Measurements from ENCODE around the gene SPTBN1.
A peak's percentile ranks its signal among the peaks of the same experiment; 100 is the strongest.
"Not testable (repeated sequence)": the region's sequence is repeated elsewhere in the genome, so short reads cannot be mapped to it uniquely, and the experiment has no call there.

Gene SPTBN1

GRCh38 chr2:54504866-54505265 is 48.7 kb downstream of the SPTBN1 start:
- DNase-seq, result no peak

DNA sequence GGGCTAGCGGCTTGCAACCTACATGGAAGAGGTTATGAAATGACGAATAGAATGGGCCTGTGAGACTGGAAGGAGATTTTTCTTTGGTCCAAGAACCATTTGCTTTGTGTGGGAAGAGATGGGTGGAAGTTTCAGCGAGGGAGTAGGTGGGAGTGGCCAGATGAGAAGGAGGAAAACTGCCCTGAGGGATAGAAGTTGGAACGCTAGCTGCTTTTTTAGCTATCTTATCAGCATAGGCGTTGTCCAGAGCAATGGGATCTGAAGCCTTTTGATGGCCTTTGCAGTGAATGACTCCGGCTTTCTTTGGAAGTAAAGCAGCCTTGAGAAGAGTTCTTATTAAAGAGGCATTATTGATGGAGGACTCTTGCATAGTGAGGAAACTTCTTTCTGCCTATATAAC is 52.4 kb downstream of the SPTBN1 start:
- DNase-seq, result no peak

DNA sequence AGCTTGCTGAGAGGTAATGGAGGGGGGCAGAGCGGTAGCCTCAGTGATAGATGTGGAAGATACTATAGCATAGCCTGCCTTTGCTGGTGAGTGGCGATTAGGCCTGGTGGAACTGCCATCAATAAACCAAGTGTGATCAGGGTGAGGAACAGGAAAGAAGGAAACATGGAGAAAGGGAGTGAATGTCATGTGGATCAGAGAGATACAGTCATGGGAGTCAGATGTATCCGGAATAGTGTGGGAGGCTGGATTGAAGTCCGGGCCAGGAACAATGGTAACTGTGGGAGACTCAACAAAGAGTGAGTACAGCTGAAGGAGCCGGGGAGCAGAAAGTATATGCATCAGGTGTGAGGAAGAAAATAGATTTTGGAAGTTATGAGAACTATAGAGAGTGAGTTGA is 52.9 kb downstream of the SPTBN1 start:
- DNase-seq, result not testable (repeated sequence)

DNA sequence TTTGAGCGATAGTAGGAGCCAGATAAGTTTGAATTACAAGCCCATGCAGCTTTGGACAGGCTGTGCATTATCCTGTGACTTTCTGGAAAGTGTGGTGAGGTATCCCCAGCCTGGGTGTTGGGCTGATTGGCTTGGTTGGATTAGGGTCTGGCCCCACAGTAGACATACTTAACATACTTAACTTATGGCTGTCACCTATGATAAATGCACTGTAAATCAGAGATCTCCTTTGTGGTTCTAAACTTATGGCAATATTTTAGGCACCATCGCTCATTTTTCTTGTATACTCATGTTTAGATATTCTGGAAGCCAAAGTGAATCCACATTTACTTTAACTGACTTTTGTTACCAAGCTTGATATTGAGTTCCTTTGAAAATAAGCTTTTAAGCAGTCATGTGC is 54.8 kb downstream of the SPTBN1 start:
- no peak for DNase-seq

- DNase-seq, result no peak
Measured at GRCh38 chr2:54512183-54512582, 56.1 kb downstream of the SPTBN1 start.

GRCh38 chr2:54512663-54513362 is 56.7 kb downstream of the SPTBN1 start:
- DNase-seq, result no peak

- no peak for DNase-seq
Measured at GRCh38 chr2:54513363-54513715, 57.2 kb downstream of the SPTBN1 start.

DNA sequence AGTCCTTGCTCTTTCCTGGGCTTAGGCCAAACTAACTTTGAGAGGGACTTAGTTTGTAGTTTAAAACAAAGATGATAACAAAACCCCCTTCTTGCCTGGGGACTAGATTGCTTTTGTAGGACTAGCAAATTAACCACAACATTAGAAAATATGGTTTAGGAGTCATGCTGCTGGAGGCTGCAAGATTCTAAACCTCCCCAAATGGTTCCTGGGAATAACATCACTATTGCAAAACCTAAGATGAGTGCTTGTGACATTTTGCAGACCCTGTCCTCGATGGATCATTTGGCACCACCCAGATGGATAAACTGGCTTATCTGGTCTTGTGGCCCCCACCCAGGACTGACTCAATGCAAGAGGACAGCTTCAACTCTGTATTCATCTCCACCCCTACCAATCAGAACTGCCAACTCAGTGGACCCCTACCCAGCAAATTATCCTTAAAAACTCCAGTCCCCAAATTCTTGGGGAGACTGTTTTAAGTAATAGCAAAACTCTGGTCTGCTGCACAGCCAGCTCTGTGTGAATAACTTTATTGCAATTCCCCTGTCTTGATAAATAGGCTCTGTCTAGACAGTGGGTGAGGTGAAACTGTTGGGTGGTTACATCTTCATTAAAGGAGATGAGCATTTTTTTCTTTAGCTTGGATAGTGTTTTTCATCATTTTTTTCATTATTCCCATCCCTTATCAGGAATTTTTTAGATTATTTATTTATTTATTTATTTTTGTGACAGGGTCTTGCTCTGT is 58.9 kb downstream of the SPTBN1 start:
- no peak for DNase-seq

DNA sequence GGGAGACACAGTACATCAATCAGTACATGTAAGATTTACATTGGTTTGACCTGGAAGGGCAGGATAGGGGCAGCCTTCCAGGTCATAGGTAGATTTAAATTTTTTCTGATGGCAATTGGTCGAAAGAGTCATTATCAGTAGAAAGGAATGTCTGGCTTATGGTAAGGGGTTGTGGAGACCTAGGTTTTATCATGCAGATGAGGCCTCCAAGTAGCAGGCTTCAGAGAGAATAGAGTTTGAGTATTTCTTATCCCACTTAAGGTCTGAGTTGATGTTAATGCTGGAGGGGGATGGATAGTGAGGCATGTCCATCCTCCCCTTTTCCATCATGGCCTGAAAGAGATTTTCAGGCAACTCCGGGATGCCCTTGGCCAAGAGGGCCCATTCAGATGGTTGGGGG is 60.7 kb downstream of the SPTBN1 start:
- no peak for DNase-seq

DNA sequence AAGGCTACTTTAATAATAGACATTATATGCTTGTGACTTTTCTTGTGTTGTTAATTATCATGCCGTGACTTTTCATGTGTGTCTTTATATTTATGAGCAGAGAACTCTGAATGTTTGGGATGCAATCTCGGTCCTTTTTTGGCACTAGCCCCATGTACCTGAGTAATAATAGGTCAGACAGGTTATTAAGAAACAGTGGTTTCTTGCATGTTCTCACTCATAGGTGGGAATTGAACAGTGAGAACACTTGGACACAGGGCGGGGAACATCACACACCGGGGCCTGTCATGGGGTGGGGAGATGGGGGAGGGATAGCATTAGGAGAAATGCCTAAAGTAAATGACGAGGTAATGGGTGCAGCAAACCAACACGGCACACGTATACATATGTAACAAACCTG is 61.9 kb downstream of the SPTBN1 start:
- DNase-seq, result not testable (repeated sequence)

GRCh38 chr2:54518430-54518829 is 62.3 kb downstream of the SPTBN1 start:
- DNase-seq, result no peak

GRCh38 chr2:54519841-54520459 is 63.8 kb downstream of the SPTBN1 start:
- no peak for DNase-seq

DNA sequence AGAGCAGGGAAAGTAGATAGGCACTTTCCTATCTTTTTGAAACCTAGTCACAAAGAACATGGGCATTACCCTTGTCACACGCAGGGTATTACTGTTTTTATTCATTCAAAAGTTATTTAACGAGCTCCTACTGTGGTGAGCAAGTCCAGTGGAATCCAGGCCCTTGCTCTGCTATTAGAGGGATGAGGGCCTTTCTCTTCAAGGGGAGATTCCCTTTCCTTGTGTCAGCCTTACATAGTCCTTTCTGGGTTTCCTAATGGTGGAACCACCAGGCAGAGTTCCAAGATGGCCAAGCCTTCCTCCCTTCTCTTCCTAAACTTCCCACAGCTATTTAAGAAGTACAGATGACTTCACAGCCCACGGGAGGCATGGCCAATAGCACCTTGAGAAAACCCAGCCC is 64.6 kb downstream of the SPTBN1 start:
- DNase-seq, result peak; percentile 43

GRCh38 chr2:54522624-54523281 is 66.6 kb downstream of the SPTBN1 start:
- no peak for DNase-seq

DNA sequence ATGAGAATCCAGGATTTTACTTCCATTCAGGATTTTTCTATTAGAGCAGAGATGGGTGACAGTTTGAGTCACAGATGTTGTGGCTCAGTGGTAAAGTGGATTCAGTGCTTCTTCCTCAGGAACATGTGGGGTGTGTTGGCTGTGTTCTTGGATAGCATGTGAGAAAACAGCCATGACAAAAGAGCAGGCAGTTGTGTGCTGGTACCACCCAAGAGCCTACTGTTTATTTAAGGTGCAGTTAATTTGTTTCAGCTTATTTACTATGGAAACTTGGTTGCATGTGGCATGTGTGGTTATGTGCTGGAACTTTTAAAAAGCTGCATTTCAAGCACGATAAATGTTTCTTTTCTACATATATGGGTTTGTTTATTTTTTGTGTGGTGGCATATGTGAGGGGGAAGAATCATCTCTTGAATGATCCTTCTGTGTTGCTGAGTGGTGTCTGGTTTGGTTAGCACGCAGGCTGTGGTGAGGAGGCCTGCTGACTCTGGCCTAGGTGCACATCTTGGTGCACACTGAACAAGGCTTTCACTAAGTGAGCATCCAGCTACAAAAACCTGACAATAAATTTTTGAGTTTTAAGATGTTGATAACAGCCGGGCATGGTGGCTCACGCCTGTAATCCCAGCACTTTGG is 67.3 kb downstream of the SPTBN1 start:
- DNase-seq, result no peak

DNA sequence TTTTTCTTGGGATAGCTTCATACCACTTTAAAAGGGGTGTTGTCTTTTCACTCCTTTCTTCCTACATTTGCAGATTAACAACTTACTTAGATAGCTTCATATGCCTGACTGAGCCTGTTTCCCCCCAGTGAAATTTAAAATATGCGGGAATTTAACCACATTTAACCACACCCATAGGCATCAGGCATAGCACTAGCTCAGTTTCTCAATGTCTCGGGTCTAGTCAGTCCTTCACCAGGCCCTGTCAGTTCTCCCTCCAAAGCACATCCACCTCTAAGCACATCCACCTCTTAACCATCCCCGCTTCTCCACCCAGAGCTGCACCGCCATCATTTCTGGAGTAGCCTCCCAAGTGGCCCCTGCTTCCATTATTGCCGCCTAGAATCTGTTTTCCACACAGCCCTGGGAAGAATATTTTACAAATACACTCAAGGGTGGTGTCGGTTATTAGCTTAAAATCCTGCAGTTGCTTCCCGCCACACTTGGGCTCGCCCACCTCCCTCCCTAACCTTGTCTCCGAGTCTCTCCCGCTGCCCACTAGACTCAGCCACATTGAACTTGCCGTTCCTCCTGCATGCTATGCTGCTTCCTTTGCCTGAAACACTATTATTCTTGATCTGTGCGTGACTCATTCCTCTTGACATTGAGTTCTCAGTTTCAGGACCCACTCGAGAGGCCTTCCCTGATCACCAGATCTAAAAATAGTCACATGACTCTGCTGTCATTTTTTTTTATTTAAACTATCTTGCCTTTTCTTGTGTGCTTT is 68.3 kb downstream of the SPTBN1 start:
- peak; percentile 11 for DNase-seq

DNA sequence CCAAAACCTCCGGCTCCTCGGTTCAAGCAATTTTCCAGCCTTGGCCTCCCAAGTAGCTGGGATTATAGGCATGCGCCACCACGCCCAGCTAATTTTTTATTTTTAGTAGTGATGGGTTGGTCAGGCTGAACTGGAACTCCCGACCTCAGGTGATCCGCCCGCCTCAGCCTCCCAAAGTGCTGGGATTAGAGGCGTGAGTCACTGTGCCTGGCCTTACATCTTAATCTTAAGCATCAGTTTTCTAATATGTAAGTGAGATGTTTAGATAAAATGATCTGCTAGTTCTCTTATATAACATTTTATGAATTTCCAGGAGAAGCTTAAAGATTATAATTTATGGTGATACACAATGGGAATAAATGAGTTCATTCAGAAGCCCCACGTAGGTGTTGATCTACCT is 69.2 kb downstream of the SPTBN1 start:
- DNase-seq, result no peak

DNA sequence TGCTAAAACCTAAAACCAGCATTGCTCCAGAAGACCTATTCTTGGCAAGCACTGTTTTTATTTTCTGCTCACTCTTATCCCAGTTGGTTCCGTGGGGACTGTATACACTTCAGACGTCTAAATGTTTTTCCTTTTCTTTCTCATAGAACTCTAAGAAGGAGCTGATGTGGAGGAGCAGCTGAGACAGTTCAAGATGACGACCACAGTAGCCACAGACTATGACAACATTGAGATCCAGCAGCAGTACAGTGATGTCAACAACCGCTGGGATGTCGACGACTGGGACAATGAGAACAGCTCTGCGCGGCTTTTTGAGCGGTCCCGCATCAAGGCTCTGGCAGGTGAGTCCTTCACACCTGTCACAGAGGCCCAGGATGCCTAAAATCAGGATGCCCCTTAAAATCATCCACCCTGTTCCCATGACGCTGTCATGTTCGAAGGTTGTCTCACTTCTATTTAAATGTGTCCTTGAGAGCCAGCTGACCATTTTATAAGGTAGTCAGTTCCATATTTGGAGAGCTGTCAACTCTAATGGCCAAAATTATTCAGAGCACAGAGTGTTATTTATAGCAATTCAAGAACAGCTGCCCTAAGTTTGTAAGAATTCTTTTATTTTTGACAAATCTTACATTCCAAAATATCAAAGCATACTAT is 70.2 kb downstream of the SPTBN1 start:
- DNase-seq, result no peak

- no peak for DNase-seq
Measured at GRCh38 chr2:54528311-54528955, 72.3 kb downstream of the SPTBN1 start.

DNA sequence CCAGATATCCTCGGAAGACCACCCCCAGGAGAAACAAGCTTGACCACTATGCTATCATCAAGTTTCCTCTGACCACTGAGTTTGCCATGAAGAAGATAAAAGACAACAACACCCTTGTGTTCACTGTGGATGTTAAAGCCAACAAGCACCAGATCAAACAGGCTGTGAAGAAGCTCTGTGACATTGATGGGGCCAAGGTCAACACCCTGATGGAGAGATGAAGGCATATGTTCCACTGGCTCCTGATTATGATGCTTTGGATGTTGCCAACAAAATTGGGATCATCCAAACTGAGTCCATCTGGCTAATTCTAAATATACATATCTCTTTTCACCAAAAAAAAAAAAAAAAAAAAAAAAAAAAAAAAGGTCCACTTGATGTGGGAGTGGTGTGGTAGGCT is 73.4 kb downstream of the SPTBN1 start:
- DNase-seq, result not testable (repeated sequence)

DNA sequence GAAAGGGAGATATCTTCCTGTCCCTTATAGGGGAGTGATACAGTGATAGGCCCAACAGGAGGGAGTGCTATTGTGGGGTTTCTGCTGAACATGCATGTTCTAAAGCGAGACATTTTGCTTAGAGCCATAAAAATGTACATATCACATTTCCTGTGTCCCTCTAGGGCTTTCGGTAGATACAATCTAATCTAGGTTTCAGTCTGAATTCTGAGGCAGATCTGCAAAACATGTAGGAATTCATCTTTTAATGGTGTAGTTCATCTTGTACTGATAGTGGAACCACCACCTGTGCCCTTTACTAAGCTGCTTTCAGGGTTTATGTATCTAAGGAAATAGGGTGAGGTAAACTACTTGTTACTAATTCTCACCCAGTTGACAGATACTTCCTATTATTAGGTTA is 73.8 kb downstream of the SPTBN1 start:
- DNase-seq, result no peak
